Measurements from ENCODE around the gene NPSR1.

GRCh38 chr7:34622182-34622581, 35.8 kb upstream of the NPSR1 start:
- TF ChIP-seq POLR2A (IDR thresholded peaks at IDR 0.05; ENCODE audit: low read depth, low read length) (no peak), POLR2AphosphoS5 (IDR thresholded peaks at IDR 0.05; ENCODE audit: low read depth, low read length) (no peak), TAF1 (IDR thresholded peaks at IDR 0.05; ENCODE audit: borderline replicate concordance, low read depth, low read length) (no peak)
